ENCODE results near the gene SMARCC1.
"Not testable (repeated sequence)": the region's sequence is repeated elsewhere in the genome, so short reads cannot be mapped to it uniquely, and the experiment has no call there.

Gene SMARCC1

GRCh38 chr3:47781685-47782445 is at the start of gene SMARCC1:
Gene SMARCC1, minus strand, starts transcription at chr3:47781893. Its CDS starts 96 bp downstream, at chr3:47781797.
- peak; percentile 98 for DNase-seq (ENCODE audit: low read depth)
- no peak for TF ChIP-seq CTCF (conservative IDR thresholded peaks at IDR 0.05; ENCODE audit: low read depth, low read length)
- H3K4me3 ChIP-seq (ENCODE audit: low read depth, low read length), result peak within 1 kb of the TSS; percentile 87

DNA sequence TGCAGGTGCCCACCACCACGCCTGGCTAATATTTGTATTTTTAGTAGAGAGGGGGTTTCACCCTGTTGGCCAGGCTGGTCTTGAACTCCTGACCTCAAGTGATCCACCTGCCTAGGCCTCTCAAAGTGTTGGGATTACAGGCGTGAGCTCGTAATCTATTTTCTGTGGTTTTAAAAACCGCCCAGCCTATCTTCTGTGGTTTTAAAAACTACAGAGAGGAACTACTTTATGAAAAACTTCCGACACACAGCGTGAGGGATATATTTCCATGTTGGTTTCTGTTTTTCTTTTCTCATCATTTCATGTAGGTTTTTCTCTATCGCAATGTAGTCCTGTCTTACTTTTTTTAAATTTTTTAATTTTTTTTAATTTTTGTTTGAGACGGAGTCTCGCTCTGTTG is 47.8 kb upstream of the SMARCC1 start:
- H3K4me3 ChIP-seq (ENCODE audit: low read depth, low read length); DNase-seq (ENCODE audit: low read depth): not testable (repeated sequence)

GRCh38 chr3:47825590-47825989 is 43.9 kb upstream of the SMARCC1 start:
- peak overlapping the region; percentile 93 for H3K4me3 ChIP-seq (ENCODE audit: low read depth, low read length)
- TF ChIP-seq CTCF (conservative IDR thresholded peaks at IDR 0.05; ENCODE audit: low read depth, low read length), result no peak

GRCh38 chr3:47824541-47825473 is 43.1 kb upstream of the SMARCC1 start:
- peak overlapping the region; percentile 93 for H3K4me3 ChIP-seq (ENCODE audit: low read depth, low read length)
- TF ChIP-seq CTCF (conservative IDR thresholded peaks at IDR 0.05; ENCODE audit: low read depth, low read length), result peak; percentile 51
- peak; percentile 89 for DNase-seq (ENCODE audit: low read depth)

More at GRCh38 chr3:47825590-47825989, 43.9 kb upstream of the SMARCC1 start:
- DNase-seq (ENCODE audit: low read depth), result no peak

- TF ChIP-seq CTCF (conservative IDR thresholded peaks at IDR 0.05; ENCODE audit: low read depth, low read length), result no peak
- no peak for DNase-seq (ENCODE audit: low read depth)
Observed at GRCh38 chr3:47817609-47818008, 35.9 kb upstream of the SMARCC1 start.

DNA sequence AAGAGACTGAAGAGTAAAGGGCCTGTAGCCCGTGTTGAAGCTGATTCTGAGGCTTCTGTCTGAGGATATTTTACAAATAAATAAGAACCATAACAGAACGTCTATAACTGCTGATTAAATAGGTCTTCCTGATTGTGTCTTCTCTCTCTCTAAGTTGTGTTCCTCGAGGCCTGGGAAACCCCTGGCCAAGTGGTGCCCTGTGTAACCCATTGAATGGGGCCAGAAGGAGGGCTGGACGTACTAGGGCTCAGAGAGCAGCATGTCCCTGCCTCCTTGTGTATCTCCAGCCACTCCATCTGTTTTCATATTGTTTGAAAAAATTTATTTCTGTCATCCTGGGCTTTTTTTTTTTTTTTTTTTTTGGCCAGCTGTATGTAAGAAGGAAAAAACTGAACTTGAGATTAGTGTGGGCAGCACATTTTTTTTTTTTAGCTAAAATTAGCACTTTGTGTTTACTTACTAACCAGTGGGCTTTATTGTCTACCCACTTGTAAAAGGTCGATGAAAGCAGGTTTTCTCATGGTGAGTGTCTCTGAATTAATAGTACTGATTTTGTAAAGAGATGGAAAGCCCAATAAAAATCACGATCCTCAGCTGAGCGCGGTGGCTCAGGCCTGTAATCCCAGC is 32.0 kb upstream of the SMARCC1 start:
- TF ChIP-seq CTCF (conservative IDR thresholded peaks at IDR 0.05; ENCODE audit: low read depth, low read length), result no peak
- H3K4me3 ChIP-seq (ENCODE audit: low read depth, low read length), result no peak overlapping the region
- no peak for DNase-seq (ENCODE audit: low read depth)

More at GRCh38 chr3:47817609-47818008, 35.9 kb upstream of the SMARCC1 start:
- no peak overlapping the region for H3K4me3 ChIP-seq (ENCODE audit: low read depth, low read length)

DNA sequence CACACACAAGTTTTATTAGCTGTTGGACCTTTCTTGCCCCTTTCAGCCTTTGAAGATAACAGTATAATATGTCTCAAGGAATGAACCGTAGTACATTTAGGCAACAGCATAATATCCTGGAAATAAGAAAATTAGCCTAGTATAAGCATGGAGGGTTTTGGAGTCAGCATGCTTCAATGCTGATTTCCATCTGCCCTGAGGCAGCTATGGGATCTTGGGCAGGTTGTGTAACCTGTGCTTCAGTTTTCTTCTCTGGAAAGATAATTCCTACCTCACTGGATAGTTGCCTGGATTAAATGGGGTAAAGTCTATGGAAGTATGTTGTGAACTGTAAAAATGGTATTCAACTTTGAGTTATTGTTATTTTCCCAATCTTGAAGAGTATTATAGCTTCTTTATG is 22.9 kb upstream of the SMARCC1 start:
- H3K4me3 ChIP-seq (ENCODE audit: low read depth, low read length), result no peak overlapping the region
- no peak for DNase-seq (ENCODE audit: low read depth)
- TF ChIP-seq CTCF (conservative IDR thresholded peaks at IDR 0.05; ENCODE audit: low read depth, low read length), result no peak

Data from choroid plexus epithelial cell (primary cell).